Measurements from ENCODE around the gene SH3PXD2B.

SH3PXD2B gene

DNA sequence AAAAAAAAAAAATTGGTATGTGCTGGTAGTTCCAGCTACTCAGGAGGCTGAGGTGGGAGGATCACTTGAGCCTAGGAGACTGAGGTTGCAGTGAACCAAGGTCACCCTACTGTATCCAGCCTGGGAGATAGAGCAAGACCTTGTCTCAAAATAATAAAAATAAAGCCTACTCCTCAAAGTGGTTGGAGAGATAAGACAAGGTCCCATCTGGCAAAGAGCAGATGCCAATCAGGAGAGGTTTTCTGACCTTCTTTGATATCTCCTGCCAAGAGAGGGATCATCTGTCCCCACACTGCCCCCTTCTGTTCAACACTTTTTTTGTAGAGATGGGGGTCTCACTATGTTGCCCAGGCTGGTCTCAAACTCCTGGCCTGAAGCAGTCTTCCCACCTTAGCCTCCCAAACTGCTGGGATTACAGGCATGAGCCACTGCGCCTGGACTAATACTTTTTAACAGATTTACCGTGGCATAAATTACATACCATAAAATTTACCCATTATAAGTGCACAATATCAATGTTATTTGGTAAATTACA is 64.7 kb downstream of the SH3PXD2B start:
- TF ChIP-seq, protein P1, sequence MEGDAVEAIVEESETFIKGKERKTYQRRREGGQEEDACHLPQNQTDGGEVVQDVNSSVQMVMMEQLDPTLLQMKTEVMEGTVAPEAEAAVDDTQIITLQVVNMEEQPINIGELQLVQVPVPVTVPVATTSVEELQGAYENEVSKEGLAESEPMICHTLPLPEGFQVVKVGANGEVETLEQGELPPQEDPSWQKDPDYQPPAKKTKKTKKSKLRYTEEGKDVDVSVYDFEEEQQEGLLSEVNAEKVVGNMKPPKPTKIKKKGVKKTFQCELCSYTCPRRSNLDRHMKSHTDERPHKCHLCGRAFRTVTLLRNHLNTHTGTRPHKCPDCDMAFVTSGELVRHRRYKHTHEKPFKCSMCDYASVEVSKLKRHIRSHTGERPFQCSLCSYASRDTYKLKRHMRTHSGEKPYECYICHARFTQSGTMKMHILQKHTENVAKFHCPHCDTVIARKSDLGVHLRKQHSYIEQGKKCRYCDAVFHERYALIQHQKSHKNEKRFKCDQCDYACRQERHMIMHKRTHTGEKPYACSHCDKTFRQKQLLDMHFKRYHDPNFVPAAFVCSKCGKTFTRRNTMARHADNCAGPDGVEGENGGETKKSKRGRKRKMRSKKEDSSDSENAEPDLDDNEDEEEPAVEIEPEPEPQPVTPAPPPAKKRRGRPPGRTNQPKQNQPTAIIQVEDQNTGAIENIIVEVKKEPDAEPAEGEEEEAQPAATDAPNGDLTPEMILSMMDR (IDR thresholded peaks at IDR 0.05; ENCODE audit: low read length, missing control alignments), result peak; percentile 10
- H3K4me3 ChIP-seq (replicated peaks; ENCODE audit: low read depth, low read length), result no peak overlapping the region
- DNase-seq (ENCODE audit: low read depth), result no peak

DNA sequence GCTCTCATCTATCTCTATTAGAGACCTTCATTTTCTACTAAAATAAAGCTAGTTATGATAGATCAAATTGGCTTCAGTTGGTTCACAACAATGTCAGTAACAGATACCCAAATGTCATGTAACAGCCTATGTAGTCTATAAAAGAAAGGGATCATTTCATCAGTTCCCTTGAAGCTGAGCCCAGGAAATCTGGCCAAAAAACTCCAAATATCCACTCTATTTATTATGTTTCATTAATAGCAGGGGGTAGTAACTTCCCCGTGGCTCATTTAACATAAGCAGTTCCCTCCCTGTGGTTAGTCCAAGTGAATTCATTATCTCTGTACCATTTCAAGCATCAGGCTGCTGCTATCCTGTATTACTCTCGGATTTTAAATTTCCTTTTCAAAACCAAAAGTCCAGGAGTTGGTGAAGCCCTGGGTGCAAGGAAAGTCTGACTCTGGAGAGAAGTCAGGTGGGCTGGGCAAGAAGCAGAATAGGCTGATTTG is 66.0 kb downstream of the SH3PXD2B start:
- TF ChIP-seq, protein P1 (IDR thresholded peaks at IDR 0.05; ENCODE audit: low read length, missing control alignments), result no peak
- DNase-seq (ENCODE audit: low read depth), result no peak
- H3K4me3 ChIP-seq (replicated peaks; ENCODE audit: low read depth, low read length), result no peak overlapping the region

DNA sequence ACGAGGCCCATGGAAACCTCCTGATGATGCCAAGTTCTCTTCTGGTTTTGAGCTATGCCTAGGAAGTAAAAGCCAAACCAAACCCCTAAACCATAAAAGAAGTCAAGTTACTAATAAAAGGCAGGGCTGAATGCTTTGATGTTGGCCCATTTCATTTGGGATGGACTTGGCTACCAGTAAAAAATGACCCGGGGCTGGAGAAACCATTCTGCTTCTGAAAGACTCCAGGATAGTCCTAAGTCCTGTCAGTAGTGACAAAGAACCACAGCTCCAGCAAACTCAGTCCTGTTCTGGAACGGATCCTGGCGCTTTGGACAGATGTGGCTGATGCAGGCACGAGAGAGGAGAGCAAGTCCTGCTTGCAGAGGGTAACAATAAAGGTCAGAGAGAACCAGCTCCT is 68.6 kb downstream of the SH3PXD2B start:
- TF ChIP-seq, protein P1 (IDR thresholded peaks at IDR 0.05; ENCODE audit: low read length, missing control alignments), result no peak
- no peak for DNase-seq (ENCODE audit: low read depth)

DNA sequence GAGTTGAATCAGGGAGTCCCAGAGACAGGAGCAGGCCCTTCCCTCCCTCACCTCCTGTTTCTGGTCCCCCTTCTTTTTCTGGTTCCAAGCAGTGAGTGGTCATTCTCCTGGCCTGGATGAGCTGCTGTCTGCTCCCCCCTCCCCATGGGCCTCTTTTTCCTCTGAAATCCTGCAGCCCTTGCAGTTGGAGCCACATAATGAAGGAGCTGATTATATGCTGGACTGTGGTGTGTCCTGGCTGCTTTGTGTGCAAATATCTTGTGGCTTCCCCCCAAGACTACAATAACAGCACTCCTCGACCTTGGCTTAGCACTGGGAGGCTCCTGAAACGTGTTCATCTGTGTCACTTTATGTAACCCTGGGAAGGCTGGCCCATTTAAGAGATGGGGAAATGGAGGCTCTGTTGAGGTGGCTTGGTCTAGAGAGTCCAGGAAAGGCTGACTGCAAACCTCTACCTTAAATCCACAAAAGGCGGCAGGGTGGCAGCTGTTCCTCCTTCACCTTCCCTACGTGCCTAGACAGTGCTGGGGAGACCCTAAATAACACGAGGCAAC is 69.2 kb downstream of the SH3PXD2B start:
- TF ChIP-seq, protein P1 (IDR thresholded peaks at IDR 0.05; ENCODE audit: low read length, missing control alignments), result no peak
- no peak for DNase-seq (ENCODE audit: low read depth)
- H3K4me3 ChIP-seq (replicated peaks; ENCODE audit: low read depth, low read length), result no peak overlapping the region

More for the DNA sequence above, 68.6 kb downstream of the SH3PXD2B start:
- no peak overlapping the region for H3K4me3 ChIP-seq (replicated peaks; ENCODE audit: low read depth, low read length)

DNA sequence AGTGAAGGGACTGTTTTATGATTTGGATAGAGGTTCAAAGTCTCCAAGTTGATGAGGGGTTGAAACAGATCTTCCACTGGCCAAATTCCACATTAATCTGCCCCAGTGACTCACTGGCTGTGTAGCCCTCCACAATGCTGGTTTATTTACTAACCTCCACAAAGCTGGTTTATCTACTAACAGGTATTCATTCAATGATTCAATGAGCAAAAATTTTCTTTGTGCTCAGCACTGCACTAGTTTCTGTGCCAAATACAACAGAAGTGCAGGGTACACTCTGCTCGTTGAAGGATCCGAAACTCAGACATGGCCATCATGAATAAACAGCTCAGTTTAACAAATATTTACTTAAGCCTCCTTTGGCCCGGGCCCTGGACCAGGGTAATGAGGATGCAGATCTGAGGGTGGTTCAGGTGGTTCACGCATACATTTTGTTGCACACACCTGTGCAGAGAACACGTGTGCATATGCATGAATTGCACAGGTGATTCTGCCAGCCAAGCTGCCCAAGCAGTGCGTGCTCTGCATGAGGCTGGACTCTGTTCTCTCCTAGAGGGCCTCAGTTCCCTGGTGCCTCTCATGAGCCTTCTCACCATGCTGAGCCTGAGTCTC is 71.0 kb downstream of the SH3PXD2B start:
- TF ChIP-seq, protein P1 (IDR thresholded peaks at IDR 0.05; ENCODE audit: low read length, missing control alignments), result no peak
- DNase-seq (ENCODE audit: low read depth), result peak; percentile 64
- no peak overlapping the region for H3K4me3 ChIP-seq (replicated peaks; ENCODE audit: low read depth, low read length)

DNA sequence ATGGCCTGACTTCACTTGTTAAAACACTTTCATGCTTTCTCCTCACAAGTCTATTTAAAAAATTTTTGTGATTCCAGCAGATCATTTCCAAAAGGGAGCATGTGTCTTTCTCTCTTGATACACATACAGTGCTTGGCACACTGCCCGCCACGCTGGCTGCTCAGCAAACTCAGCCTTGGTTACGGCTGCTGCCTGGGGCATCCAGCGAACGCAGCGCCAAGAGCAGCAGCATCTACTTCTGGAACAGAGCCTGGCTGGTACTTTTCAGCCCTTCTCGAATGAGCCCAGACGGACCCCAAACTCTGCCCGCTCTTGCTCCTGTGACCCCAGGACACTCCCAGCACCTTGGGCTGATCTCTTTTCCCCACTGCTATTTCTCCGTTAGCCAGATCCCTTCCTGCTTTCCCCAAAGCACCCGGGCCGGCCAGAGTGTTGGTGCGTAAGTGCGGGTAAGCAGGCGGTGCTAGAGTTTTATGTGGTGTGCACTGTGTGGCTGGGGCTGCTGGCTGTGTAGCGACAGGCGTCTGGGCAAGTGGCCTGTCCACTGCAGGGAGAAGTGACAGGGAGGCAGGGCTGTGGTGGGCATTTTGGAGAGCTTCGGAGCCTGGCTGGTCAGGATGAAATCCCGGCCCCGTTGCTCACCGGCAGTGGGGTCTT is 73.2 kb downstream of the SH3PXD2B start:
- DNase-seq (ENCODE audit: low read depth), result no peak
- no peak overlapping the region for H3K4me3 ChIP-seq (replicated peaks; ENCODE audit: low read depth, low read length)
- TF ChIP-seq, protein P1 (IDR thresholded peaks at IDR 0.05; ENCODE audit: low read length, missing control alignments), result no peak
